Fibroblast of pulmonary artery (primary cell): ENCODE results near the gene KCNS3.

ENCODE experiments used
- DNase-seq: peaks from one replicate; pipeline ENCODE4 v3.0.0-alpha.2; 2010; ENCODE audit warnings: low read depth
- H3K4me3 ChIP-seq: replicated peaks from 2 replicates; pipeline ENCODE4 v1.5.1; 2011; ENCODE audit warnings: low read depth, mild to moderate bottlenecking, control low read depth, low read length, moderate library complexity
- TF ChIP-seq, protein P1 (sequence below): IDR thresholded peaks from 2 replicates; pipeline ENCODE4 v1.5.1; 2011; ENCODE audit warnings: mild to moderate bottlenecking, control low read depth, low read length, inconsistent platforms; ENCODE audit errors: missing control alignments

The KCNS3 gene

DNA sequence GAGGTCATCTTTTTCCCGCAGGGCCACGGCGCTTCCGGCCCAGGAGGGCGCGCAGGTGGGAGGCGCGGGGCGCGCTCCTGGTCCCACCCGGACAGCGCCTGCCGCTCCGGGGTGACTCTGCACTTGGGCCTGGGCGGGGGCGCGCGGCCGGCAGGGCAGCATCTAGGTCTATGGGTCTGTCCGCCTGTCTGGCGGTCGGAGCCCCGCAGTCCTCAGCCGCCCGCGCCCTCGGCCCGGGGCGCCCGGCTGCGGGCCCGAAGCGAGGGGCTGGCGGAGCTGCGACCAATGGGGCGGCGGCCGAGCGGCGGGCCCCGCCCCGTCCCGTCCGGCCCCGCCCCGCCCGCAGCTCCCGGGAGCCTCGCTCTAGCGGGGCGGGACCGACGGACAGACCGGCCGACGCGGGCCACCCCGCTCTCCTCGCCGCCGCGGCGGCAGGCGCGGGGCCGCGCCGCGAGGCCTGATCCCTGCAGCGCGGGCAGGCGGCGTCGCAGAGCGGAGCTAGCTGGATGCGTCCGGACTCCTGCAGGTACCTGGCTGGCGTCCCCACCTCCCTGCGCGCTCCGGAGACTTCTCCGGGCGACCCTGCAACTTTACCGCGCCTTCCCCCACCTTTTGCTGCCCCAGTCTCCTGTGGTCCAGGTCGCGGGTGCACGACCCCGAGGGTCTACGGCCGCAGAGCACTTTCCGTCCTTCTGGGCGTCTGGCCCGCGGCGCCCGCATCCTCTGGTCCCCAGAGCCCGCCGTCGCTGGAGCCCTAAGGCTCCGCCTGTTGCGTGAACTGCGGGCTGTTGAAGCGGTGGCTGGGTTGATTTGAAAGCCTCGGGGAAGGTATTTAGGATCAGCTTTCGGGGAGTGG lies at the start of gene KCNS3:
Gene KCNS3 (plus strand): TSS at position 387 of the 856 bp plus-strand sequence. CDS start 52,342 bp downstream, outside the sequence.
- TF ChIP-seq, protein P1, sequence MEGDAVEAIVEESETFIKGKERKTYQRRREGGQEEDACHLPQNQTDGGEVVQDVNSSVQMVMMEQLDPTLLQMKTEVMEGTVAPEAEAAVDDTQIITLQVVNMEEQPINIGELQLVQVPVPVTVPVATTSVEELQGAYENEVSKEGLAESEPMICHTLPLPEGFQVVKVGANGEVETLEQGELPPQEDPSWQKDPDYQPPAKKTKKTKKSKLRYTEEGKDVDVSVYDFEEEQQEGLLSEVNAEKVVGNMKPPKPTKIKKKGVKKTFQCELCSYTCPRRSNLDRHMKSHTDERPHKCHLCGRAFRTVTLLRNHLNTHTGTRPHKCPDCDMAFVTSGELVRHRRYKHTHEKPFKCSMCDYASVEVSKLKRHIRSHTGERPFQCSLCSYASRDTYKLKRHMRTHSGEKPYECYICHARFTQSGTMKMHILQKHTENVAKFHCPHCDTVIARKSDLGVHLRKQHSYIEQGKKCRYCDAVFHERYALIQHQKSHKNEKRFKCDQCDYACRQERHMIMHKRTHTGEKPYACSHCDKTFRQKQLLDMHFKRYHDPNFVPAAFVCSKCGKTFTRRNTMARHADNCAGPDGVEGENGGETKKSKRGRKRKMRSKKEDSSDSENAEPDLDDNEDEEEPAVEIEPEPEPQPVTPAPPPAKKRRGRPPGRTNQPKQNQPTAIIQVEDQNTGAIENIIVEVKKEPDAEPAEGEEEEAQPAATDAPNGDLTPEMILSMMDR: no peak
- H3K4me3 ChIP-seq: peak within 1 kb of the TSS; percentile 45
- DNase-seq: peak; percentile 3

GRCh38 chr2:17830053-17831034 lies 48.1 kb upstream of the KCNS3 start:
- TF ChIP-seq, protein P1: peak; percentile 90
- DNase-seq: peak; percentile 79
- H3K4me3 ChIP-seq: peak overlapping the region; percentile 32

DNA sequence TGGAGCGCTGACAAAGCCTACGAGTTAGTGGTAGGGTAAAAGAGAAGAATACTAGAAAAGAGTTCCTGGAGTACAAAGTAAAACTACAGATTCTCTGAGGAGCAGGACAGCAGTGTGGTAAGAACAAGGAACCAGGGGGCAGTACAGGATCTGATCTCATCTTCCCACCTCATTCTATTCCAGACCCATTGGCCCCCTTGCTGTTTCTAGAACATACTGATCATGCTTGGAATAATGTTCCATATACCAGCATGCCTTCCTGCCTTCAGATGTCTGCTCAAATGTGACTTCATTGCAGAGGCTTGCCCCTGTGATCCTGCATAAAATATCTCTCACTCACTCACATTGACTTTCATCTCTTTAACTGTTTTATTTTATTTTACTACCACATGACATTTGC lies 43.0 kb upstream of the KCNS3 start:
- TF ChIP-seq, protein P1: no peak
- DNase-seq: no peak
- no peak overlapping the region for H3K4me3 ChIP-seq

DNA sequence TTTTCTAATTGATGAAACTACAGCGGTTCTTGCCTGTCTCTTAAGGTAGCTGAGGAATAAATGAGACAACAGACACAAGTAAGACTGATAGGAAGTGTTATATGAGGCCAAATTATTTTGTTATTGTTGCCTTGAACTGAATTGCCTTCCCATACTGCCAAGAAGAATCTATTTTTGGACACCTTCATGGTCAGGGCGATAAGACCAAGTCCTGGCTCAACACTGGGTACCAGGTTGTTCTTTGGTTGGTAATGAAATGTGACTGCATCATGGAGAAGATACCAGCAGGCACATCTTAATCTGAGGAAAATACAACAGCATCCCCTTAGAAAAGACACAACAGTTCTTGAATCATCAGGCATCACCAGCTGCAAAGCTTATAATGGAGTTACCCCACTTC lies 38.5 kb upstream of the KCNS3 start:
- TF ChIP-seq, protein P1: no peak
- no peak overlapping the region for H3K4me3 ChIP-seq
- DNase-seq: no peak

- no peak overlapping the region for H3K4me3 ChIP-seq
- TF ChIP-seq, protein P1: no peak
- DNase-seq: no peak
Measured at GRCh38 chr2:17843457-17843856, 35.0 kb upstream of the KCNS3 start.

DNA sequence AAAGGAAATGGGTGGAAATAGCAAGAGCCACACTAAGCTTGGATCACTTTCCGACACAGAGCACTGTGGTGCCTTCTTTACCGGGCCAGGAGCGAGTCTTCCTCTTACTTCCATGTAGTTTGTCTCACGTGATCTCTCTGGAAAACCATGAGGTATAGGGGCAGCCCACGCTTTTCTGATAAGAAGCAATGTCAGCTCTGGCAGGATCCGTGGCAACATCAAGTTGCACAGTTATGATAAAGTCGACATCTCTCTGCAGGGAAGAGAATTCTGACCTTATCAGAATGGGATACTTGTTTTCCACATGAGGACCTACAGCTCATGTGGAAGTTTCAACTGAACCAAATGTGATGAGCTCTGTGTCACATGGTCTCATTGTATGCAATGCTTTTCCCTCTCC lies 32.7 kb upstream of the KCNS3 start:
- TF ChIP-seq, protein P1: no peak
- no peak overlapping the region for H3K4me3 ChIP-seq
- DNase-seq: no peak
